Osteocyte (in vitro differentiated cells): ENCODE results near the gene CHM. TPM values are rescaled to one million over a fixed set of nuclear protein-coding genes. Genes with fewer than 3 reads are reported as not detected.
"Not testable (repeated sequence)": the region's sequence is repeated elsewhere in the genome, so short reads cannot be mapped to it uniquely, and the experiment has no call there.

Experiments used
- DNase-seq: peaks from one replicate; pipeline ENCODE4 v3.0.0; 2021; ENCODE audit warnings: mixed read lengths; ENCODE audit not compliant: unreplicated experiment; ENCODE audit errors: extremely low spot score
- H3K27ac Mint-ChIP-seq: one replicate; pipeline ENCODE4 v1.8.0; 2021; ENCODE audit warnings: mild to moderate bottlenecking, mixed read lengths; ENCODE audit not compliant: unreplicated experiment
- H3K27me3 Mint-ChIP-seq: one replicate; pipeline ENCODE4 v1.8.0; 2021; ENCODE audit warnings: mixed read lengths; ENCODE audit not compliant: unreplicated experiment
- H3K36me3 Mint-ChIP-seq: one replicate; pipeline ENCODE4 v1.8.0; 2021; ENCODE audit warnings: mixed read lengths; ENCODE audit not compliant: unreplicated experiment
- H3K4me1 Mint-ChIP-seq: one replicate; pipeline ENCODE4 v1.8.0; 2021; ENCODE audit warnings: mixed read lengths; ENCODE audit not compliant: unreplicated experiment
- H3K4me3 Mint-ChIP-seq: one replicate; pipeline ENCODE4 v1.8.0; 2021; ENCODE audit warnings: mild to moderate bottlenecking, moderate library complexity, mixed read lengths; ENCODE audit not compliant: unreplicated experiment
- H3K9me3 Mint-ChIP-seq: one replicate; pipeline ENCODE4 v1.8.0; 2021; ENCODE audit warnings: mixed read lengths; ENCODE audit not compliant: unreplicated experiment
- CTCF ChIP-seq: fragments of 200-600 bp; sonication (generic); IDR thresholded peaks from 2 replicates; pipeline ENCODE4 v1.5.0; 2021; ENCODE audit warnings: antibody characterized with exemption, mild to moderate bottlenecking, moderate library complexity
- total RNA-seq: library from RNA; stranded (reverse); gene quantifications from 2 replicates; pipeline ENCODE4 v1.2.1, GENCODE V29; 2021

CHM gene
- total RNA-seq, 1 donor from 2014 or later, result 62.2 TPM

GRCh38 chrX:85992811-85993229 lies 54.5 kb downstream of the CHM start:
- TF ChIP-seq CTCF, result no peak
- peaks cover 17% of the 10 kb centered on the region for H3K36me3 Mint-ChIP-seq
- H3K27ac Mint-ChIP-seq, result no peak overlapping the region
- peaks cover 30% of the 10 kb centered on the region for H3K4me1 Mint-ChIP-seq
- no peaks in the 10 kb centered on the region for H3K27me3 Mint-ChIP-seq
- peaks cover 8% of the 10 kb centered on the region for H3K9me3 Mint-ChIP-seq
- no peak for DNase-seq
- H3K4me3 Mint-ChIP-seq, result no peak overlapping the region

GRCh38 chrX:85988353-85988752 lies 59.0 kb downstream of the CHM start:
- no peak for TF ChIP-seq CTCF
- DNase-seq, result no peak
- H3K9me3 Mint-ChIP-seq, result peaks cover 8% of the 10 kb centered on the region
- H3K4me1 Mint-ChIP-seq, result peaks cover 10% of the 10 kb centered on the region
- no peak overlapping the region for H3K4me3 Mint-ChIP-seq
- H3K27ac Mint-ChIP-seq, result no peak overlapping the region
- peaks cover 25% of the 10 kb centered on the region for H3K36me3 Mint-ChIP-seq
- no peaks in the 10 kb centered on the region for H3K27me3 Mint-ChIP-seq

- Mint-ChIP-seq H3K4me3 (no peak overlapping the region), H3K27me3 (no peaks in the 10 kb centered on the region), H3K27ac (no peak overlapping the region), H3K9me3 (no peaks in the 10 kb centered on the region), H3K4me1 (no peaks in the 10 kb centered on the region), H3K36me3 (peaks cover 37% of the 10 kb centered on the region)
- no peak for TF ChIP-seq CTCF
- DNase-seq, result no peak
These were observed 67.1 kb downstream of the CHM start for GRCh38 chrX:85980286-85980685.

- no peak overlapping the region for H3K27ac Mint-ChIP-seq
- H3K36me3 Mint-ChIP-seq, result peaks cover 56% of the 10 kb centered on the region
- no peaks in the 10 kb centered on the region for H3K4me1 Mint-ChIP-seq
- no peak for TF ChIP-seq CTCF
- H3K9me3 Mint-ChIP-seq, result no peaks in the 10 kb centered on the region
- DNase-seq, result no peak
- H3K27me3 Mint-ChIP-seq, result no peaks in the 10 kb centered on the region
- H3K4me3 Mint-ChIP-seq, result no peak overlapping the region
These were observed 70.1 kb downstream of the CHM start for GRCh38 chrX:85977218-85977617.

GRCh38 chrX:85972351-85972750 lies 75.0 kb downstream of the CHM start:
- H3K27me3 Mint-ChIP-seq, H3K4me3 Mint-ChIP-seq, H3K9me3 Mint-ChIP-seq, DNase-seq, H3K4me1 Mint-ChIP-seq, H3K27ac Mint-ChIP-seq: not testable (repeated sequence)
- peaks cover 52% of the 10 kb centered on the region for H3K36me3 Mint-ChIP-seq

GRCh38 chrX:85964744-85965143 lies 82.6 kb downstream of the CHM start:
- Mint-ChIP-seq H3K4me3 (no peak overlapping the region), H3K36me3 (peaks cover 25% of the 10 kb centered on the region), H3K9me3 (no peaks in the 10 kb centered on the region), H3K4me1 (peaks cover 21% of the 10 kb centered on the region), H3K27ac (no peak overlapping the region), H3K27me3 (no peaks in the 10 kb centered on the region)
- no peak for TF ChIP-seq CTCF
- DNase-seq, result no peak
